HG03354 (cell line): ENCODE results near the gene PLEKHG2.
A peak's percentile ranks its signal among the peaks of the same experiment; 100 is the strongest.

Source experiments
- ATAC-seq: cut with Tn5 transposase; IDR thresholded peaks from one replicate; pipeline ENCODE4 v1.9.1; 2021; ENCODE audit warnings: mild to moderate bottlenecking; ENCODE audit not compliant: unreplicated experiment, poor library complexity, severe bottlenecking

Gene PLEKHG2

GRCh38 chr19:39403331-39404312 is 8.8 kb upstream of the PLEKHG2 start:
- peak; percentile 32 for ATAC-seq

- ATAC-seq: no peak
These were observed 7.1 kb upstream of the PLEKHG2 start for GRCh38 chr19:39405261-39405957.

GRCh38 chr19:39405958-39406655 is 6.4 kb upstream of the PLEKHG2 start:
- ATAC-seq: no peak

GRCh38 chr19:39406656-39407409 is 5.6 kb upstream of the PLEKHG2 start, which contains the start of gene ZFP36:
Gene ZFP36 (plus strand): TSS chr19:39406847. CDS start chr19:39406905, 58 bp downstream.
- ATAC-seq: peak; percentile 24

- no peak for ATAC-seq
These were observed 5.1 kb upstream of the PLEKHG2 start for GRCh38 chr19:39407410-39407659.

- no peak for ATAC-seq
These were observed 4.6 kb upstream of the PLEKHG2 start for GRCh38 chr19:39407660-39408391.

- ATAC-seq: no peak
These were observed 3.9 kb upstream of the PLEKHG2 start for GRCh38 chr19:39408392-39409207.

GRCh38 chr19:39409208-39410016 is 3.1 kb upstream of the PLEKHG2 start:
- ATAC-seq: no peak

GRCh38 chr19:39410017-39410830 is 2.2 kb upstream of the PLEKHG2 start:
- no peak for ATAC-seq

- no peak for ATAC-seq
These were observed 1.7 kb upstream of the PLEKHG2 start for GRCh38 chr19:39410831-39411080.

- no peak for ATAC-seq
These were observed 1.2 kb upstream of the PLEKHG2 start for GRCh38 chr19:39411081-39411831.

- ATAC-seq: peak; percentile 32
These were observed 703 bp upstream of the PLEKHG2 start for GRCh38 chr19:39411832-39412099.

- ATAC-seq: no peak
These were observed 400 bp downstream of the PLEKHG2 start for GRCh38 chr19:39412867-39413271.

GRCh38 chr19:39413272-39413910 is 922 bp downstream of the PLEKHG2 start:
- no peak for ATAC-seq

GRCh38 chr19:39413911-39414608 is 1.6 kb downstream of the PLEKHG2 start:
- ATAC-seq: no peak
